HG03342 (cell line): ENCODE measurements around the gene RABGAP1L.
"Not testable (repeated sequence)": the region's sequence is repeated elsewhere in the genome, so short reads cannot be mapped to it uniquely, and the experiment has no call there.

ENCODE experiments used
- ATAC-seq: cut with Tn5 transposase; IDR thresholded peaks from one replicate; pipeline ENCODE4 v1.9.1; 2021; ENCODE audit warnings: mild to moderate bottlenecking, moderate library complexity; ENCODE audit not compliant: unreplicated experiment

RABGAP1L gene

GRCh38 chr1:174286042-174286441 is 126.7 kb downstream of the RABGAP1L start:
- no peak for ATAC-seq

GRCh38 chr1:174289644-174290310 is 130.5 kb downstream of the RABGAP1L start:
- no peak for ATAC-seq

- ATAC-seq, result no peak
These were observed 131.7 kb downstream of the RABGAP1L start for GRCh38 chr1:174291059-174291458.

GRCh38 chr1:174296309-174296708 is 137.0 kb downstream of the RABGAP1L start:
- ATAC-seq, result no peak

GRCh38 chr1:174297351-174297750 is 138.0 kb downstream of the RABGAP1L start:
- no peak for ATAC-seq

GRCh38 chr1:174301295-174302077 is 142.2 kb downstream of the RABGAP1L start:
- ATAC-seq, result no peak

GRCh38 chr1:174308604-174309003 is 149.3 kb downstream of the RABGAP1L start:
- no peak for ATAC-seq

- no peak for ATAC-seq
These were observed 150.2 kb downstream of the RABGAP1L start for GRCh38 chr1:174309490-174309889.

GRCh38 chr1:174314433-174314832 is 155.1 kb downstream of the RABGAP1L start:
- no peak for ATAC-seq

- ATAC-seq, result no peak
These were observed 155.9 kb downstream of the RABGAP1L start for GRCh38 chr1:174315239-174315638.

GRCh38 chr1:174320897-174321296 is 161.6 kb downstream of the RABGAP1L start:
- ATAC-seq, result not testable (repeated sequence)

GRCh38 chr1:174322202-174322862 is 163.0 kb downstream of the RABGAP1L start:
- ATAC-seq, result no peak

GRCh38 chr1:174324493-174324892 is 165.2 kb downstream of the RABGAP1L start:
- no peak for ATAC-seq

GRCh38 chr1:174324939-174325338 is 165.6 kb downstream of the RABGAP1L start:
- no peak for ATAC-seq

GRCh38 chr1:174326278-174326677 is 167.0 kb downstream of the RABGAP1L start:
- ATAC-seq, result no peak

GRCh38 chr1:174333437-174333836 is 174.1 kb downstream of the RABGAP1L start:
- no peak for ATAC-seq

GRCh38 chr1:174337000-174337681 is 177.8 kb downstream of the RABGAP1L start:
- no peak for ATAC-seq

- not testable (repeated sequence) for ATAC-seq
These were observed 181.1 kb downstream of the RABGAP1L start for GRCh38 chr1:174340404-174340803.

- ATAC-seq, result no peak
These were observed 184.8 kb downstream of the RABGAP1L start for GRCh38 chr1:174344162-174344561.

GRCh38 chr1:174352117-174352516 is 192.8 kb downstream of the RABGAP1L start:
- no peak for ATAC-seq
